ENCODE results near the gene TNRC6A. TPM values are rescaled to one million over a fixed set of nuclear protein-coding genes. Genes with fewer than 3 reads are reported as not detected.

The TNRC6A gene
- total RNA-seq, 1 donor from 2014 or later: 55.7 TPM

DNA sequence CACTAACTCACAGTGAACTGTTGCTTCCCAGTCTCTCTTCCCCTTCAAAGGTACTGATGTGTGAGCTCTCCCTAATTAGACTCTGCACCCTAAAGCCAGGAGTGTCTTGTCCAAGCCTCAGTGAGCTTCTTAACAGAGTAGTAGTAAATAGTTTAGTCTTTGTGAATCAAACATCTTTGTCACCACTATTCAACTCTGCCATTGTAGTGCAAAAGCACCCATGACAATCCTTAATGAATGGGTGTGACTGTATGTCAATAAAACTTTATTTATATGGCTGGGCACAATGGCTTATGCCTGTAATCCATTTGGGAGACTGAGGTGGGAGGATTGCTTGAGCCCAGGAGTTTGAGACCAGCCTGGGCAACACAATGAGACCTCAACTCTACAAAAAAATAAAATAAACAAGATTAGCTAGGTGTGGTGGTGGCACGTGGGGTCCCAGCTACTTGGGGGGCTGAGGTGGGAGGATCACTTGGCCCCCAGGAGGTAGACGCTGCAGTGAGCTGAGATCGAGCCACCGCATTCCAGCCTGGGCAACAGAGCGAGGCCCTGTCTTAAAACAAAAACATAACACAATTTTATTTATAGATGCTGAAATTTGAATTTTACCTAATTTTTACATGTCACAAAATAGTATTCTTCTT is 45.5 kb upstream of the TNRC6A start:
- Histone ChIP-seq H3F3A (ENCODE audit: low read depth) (peaks cover 36% of the 10 kb centered on the region), H3K27me3 (no peaks in the 10 kb centered on the region), H3K79me2 (ENCODE audit: low read depth) (no peaks in the 10 kb centered on the region), H3K9ac (no peak overlapping the region), H3K4me2 (no peak overlapping the region), H3K36me3 (no peaks in the 10 kb centered on the region), H3K4me3 (no peak overlapping the region), H3K9me3 (ENCODE audit: low read depth) (no peaks in the 10 kb centered on the region), H2AFZ (replicated peaks) (no peak overlapping the region), H4K20me1 (ENCODE audit: low read depth) (no peaks in the 10 kb centered on the region), H3K27ac (peak overlapping the region; percentile 54), H3K4me1 (peaks cover 9% of the 10 kb centered on the region)
- H3K36me3 Mint-ChIP-seq: no peaks in the 10 kb centered on the region
- no peaks in the 10 kb centered on the region for H3K9me3 Mint-ChIP-seq
- H3K27ac Mint-ChIP-seq: no peak overlapping the region
- H3K27me3 Mint-ChIP-seq (ENCODE audit: insufficient read depth, low read depth): peaks cover 9% of the 10 kb centered on the region
- no peak overlapping the region for H3K4me3 Mint-ChIP-seq
- H3K4me1 Mint-ChIP-seq: peaks cover 23% of the 10 kb centered on the region
- DNase-seq (ENCODE audit: low spot score): peak; percentile 19
- TF ChIP-seq EZH2phosphoT487 (IDR thresholded peaks at IDR 0.05): no peak

DNA sequence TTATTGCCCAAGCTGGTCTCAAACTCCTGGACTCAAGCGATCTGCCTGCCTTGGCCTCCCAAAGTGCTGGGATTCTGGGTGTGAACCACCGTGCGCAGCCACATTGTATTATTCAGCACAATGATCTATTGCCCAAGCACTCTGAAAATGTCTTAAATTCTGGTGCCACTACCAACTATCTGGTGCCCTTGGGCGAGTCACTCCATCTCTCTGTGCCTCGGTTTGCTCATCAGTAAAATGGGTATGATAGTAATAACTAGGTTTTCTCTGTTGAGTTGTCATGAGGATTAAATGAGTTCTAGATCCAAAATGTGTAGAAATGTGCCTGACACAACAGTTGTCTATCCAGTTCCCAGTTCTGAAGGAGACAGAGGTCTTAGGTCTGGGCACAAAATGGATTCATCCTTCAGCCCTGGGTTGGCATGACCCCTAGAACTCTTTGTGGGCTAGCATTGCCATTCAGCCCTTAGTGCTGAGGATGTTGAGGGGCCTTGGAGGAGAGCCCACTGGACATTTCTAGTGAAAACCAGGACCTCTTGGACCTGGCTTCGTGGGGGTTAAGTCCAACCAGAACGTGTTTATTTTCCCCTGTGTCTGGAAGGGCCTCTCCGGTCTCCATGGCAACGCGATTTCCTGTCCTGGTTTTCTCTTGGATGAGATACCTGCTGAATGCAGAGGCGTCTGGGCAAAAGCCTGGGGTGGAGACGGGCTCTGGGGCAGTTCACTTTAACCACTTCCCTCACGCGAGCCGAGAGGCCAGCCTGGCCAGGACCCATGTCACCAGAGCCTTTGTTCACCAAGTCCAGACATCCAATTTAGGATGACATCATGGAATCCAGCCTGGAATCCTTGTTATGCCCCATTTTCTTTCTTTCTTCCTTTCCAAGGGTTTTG is 43.7 kb upstream of the TNRC6A start:
- TF ChIP-seq EZH2phosphoT487 (IDR thresholded peaks at IDR 0.05) (no peak), EZH2 (IDR thresholded peaks at IDR 0.05) (no peak)
- TF ChIP-seq, protein P1, sequence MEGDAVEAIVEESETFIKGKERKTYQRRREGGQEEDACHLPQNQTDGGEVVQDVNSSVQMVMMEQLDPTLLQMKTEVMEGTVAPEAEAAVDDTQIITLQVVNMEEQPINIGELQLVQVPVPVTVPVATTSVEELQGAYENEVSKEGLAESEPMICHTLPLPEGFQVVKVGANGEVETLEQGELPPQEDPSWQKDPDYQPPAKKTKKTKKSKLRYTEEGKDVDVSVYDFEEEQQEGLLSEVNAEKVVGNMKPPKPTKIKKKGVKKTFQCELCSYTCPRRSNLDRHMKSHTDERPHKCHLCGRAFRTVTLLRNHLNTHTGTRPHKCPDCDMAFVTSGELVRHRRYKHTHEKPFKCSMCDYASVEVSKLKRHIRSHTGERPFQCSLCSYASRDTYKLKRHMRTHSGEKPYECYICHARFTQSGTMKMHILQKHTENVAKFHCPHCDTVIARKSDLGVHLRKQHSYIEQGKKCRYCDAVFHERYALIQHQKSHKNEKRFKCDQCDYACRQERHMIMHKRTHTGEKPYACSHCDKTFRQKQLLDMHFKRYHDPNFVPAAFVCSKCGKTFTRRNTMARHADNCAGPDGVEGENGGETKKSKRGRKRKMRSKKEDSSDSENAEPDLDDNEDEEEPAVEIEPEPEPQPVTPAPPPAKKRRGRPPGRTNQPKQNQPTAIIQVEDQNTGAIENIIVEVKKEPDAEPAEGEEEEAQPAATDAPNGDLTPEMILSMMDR (IDR thresholded peaks at IDR 0.05): no peak
- Histone ChIP-seq H3K27ac (peak overlapping the region; percentile 40), H3K4me3 (no peak overlapping the region), H4K20me1 (ENCODE audit: low read depth) (no peaks in the 10 kb centered on the region), H3K4me2 (peak overlapping the region; percentile 45), H3K4me1 (peaks cover 9% of the 10 kb centered on the region), H3K9ac (no peak overlapping the region), H3K36me3 (no peaks in the 10 kb centered on the region), H3K27me3 (no peaks in the 10 kb centered on the region), H2AFZ (replicated peaks) (peak overlapping the region; percentile 22), H3K79me2 (ENCODE audit: low read depth) (no peaks in the 10 kb centered on the region), H3F3A (ENCODE audit: low read depth) (peaks cover 36% of the 10 kb centered on the region), H3K9me3 (ENCODE audit: low read depth) (no peaks in the 10 kb centered on the region)
- peak; percentile 48 for DNase-seq (ENCODE audit: low spot score)
- Mint-ChIP-seq H3K27ac (peak overlapping the region; percentile 97), H3K27me3 (ENCODE audit: insufficient read depth, low read depth) (peaks cover 11% of the 10 kb centered on the region), H3K4me1 (peaks cover 25% of the 10 kb centered on the region), H3K4me3 (peak overlapping the region; percentile 33), H3K9me3 (no peaks in the 10 kb centered on the region), H3K36me3 (no peaks in the 10 kb centered on the region)

DNA sequence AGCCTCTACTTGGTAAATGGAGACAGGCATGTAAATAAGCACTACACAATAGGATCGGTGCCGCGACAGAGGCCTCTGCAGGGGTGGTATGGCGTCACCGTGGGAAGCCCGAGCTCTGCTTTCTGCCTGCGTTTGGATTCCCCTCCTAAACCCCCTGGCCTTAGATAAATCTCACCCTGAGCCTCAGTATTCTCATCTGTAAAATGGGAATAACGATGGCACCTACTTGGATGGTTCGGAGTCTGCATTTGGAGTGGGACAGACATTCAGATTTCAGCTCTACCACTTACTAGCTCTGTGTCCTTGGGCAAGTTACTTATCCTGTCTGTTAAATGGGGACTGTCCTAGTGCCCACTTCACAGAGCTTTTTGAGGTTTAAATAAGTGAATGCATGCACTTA is 42.8 kb upstream of the TNRC6A start:
- peaks cover 25% of the 10 kb centered on the region for H3K4me1 Mint-ChIP-seq
- peak; percentile 49 for DNase-seq (ENCODE audit: low spot score)
- H3K9me3 Mint-ChIP-seq: no peaks in the 10 kb centered on the region
- TF ChIP-seq, protein P1 (IDR thresholded peaks at IDR 0.05): no peak
- no peak for TF ChIP-seq EZH2phosphoT487 (IDR thresholded peaks at IDR 0.05)
- TF ChIP-seq EZH2 (IDR thresholded peaks at IDR 0.05): no peak
- no peak overlapping the region for H3K4me3 ChIP-seq
- no peaks in the 10 kb centered on the region for H3K36me3 ChIP-seq
- peaks cover 11% of the 10 kb centered on the region for H3K27me3 Mint-ChIP-seq (ENCODE audit: insufficient read depth, low read depth)
- no peak overlapping the region for H3K9ac ChIP-seq
- no peaks in the 10 kb centered on the region for H4K20me1 ChIP-seq (ENCODE audit: low read depth)
- H2AFZ ChIP-seq (replicated peaks): no peak overlapping the region
- no peak overlapping the region for H3K4me3 Mint-ChIP-seq
- peak overlapping the region; percentile 97 for H3K27ac Mint-ChIP-seq
- no peaks in the 10 kb centered on the region for H3K36me3 Mint-ChIP-seq
- no peaks in the 10 kb centered on the region for H3K9me3 ChIP-seq (ENCODE audit: low read depth)
- H3K27ac ChIP-seq: no peak overlapping the region
- H3K4me2 ChIP-seq: peak overlapping the region; percentile 45
- peaks cover 36% of the 10 kb centered on the region for H3F3A ChIP-seq (ENCODE audit: low read depth)
- H3K27me3 ChIP-seq: no peaks in the 10 kb centered on the region
- H3K79me2 ChIP-seq (ENCODE audit: low read depth): no peaks in the 10 kb centered on the region
- peaks cover 9% of the 10 kb centered on the region for H3K4me1 ChIP-seq
